Spleen (tissue), 7 donors: ENCODE measurements around the gene RNASET2.
"Not testable (repeated sequence)": the region's sequence is repeated elsewhere in the genome, so short reads cannot be mapped to it uniquely, and the experiment has no call there.

Experiments
- POLR2A ChIP-seq, 3 donors: fragments of 450-650 bp; IDR thresholded peaks; one replicate each; pipeline ENCODE4 v1.5.1; 2017; ENCODE audit warnings: antibody characterized with exemption in 3 of 3, mild to moderate bottlenecking in 1 of 3
- TF ChIP-seq, protein P1 (sequence below), 11 experiments: fragments of 200-600 bp in 7 of 11; fragments of 450-650 bp in 4 of 11; sonication (generic) in 4 of 11; IDR thresholded peaks in 8 of 11; conservative IDR thresholded peaks in 3 of 11; 1 replicate in 7 of 11; 2 replicates in 4 of 11; pipeline versions ENCODE4 v1.4.0 to v1.8.0; 2016 to 2021; ENCODE audit warnings: antibody characterized with exemption in 11 of 11, inconsistent platforms in 4 of 11, mild to moderate bottlenecking in 1 of 11
- donor health status: DM: no; HTN: no; CAD: no; lungs with moderate emphysema.
- donor health status: DM: no; HTN: no; CAD: no.
- donor health status: DM: no; HTN: no; CAD: no.

DNA sequence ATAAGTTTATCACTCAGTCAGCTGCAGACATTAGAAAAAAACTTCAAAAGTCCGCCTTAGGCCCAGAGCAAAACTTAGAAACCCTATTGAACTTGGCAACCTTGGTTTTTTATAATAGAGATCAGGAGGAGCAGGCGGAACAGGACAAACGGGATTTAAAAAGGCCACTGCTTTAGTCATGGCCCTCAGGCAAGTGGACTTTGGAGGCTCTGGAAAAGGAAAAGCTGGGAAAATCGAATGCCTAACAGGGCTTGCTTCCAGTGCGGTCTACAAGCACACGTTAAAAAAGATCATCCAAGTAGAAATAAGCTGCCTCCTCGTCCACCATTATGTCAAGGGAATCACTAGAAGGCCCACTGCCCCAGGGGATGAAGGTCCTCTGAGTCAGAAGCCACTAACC lies 61.7 kb downstream of the RNASET2 start:
- TF ChIP-seq, protein P1, sequence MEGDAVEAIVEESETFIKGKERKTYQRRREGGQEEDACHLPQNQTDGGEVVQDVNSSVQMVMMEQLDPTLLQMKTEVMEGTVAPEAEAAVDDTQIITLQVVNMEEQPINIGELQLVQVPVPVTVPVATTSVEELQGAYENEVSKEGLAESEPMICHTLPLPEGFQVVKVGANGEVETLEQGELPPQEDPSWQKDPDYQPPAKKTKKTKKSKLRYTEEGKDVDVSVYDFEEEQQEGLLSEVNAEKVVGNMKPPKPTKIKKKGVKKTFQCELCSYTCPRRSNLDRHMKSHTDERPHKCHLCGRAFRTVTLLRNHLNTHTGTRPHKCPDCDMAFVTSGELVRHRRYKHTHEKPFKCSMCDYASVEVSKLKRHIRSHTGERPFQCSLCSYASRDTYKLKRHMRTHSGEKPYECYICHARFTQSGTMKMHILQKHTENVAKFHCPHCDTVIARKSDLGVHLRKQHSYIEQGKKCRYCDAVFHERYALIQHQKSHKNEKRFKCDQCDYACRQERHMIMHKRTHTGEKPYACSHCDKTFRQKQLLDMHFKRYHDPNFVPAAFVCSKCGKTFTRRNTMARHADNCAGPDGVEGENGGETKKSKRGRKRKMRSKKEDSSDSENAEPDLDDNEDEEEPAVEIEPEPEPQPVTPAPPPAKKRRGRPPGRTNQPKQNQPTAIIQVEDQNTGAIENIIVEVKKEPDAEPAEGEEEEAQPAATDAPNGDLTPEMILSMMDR (IDR thresholded peaks at IDR 0.05 in 8 of 11, conservative IDR thresholded peaks at IDR 0.05 in 3 of 11) = not testable (repeated sequence)
- TF ChIP-seq POLR2A (IDR thresholded peaks at IDR 0.05) = not testable (repeated sequence)
